Omental fat pad (tissue), 4 donors: ENCODE data around the gene POLR3A. TPM values are rescaled to one million over a fixed set of nuclear protein-coding genes. Genes with fewer than 3 reads are reported as not detected.
"Not testable (repeated sequence)": the region's sequence is repeated elsewhere in the genome, so short reads cannot be mapped to it uniquely, and the experiment has no call there.

Source experiments
- ATAC-seq: fragments of 150-250 bp; one replicate; pipeline ENCODE4 v1.9.1; 2016; ENCODE audit warnings: mild to moderate bottlenecking, moderate library complexity; ENCODE audit not compliant: low FRiP score
- DNase-seq: peaks from one replicate; pipeline ENCODE4 v3.0.0-alpha.2; 2019; ENCODE audit warnings: low spot score
- CTCF ChIP-seq, 3 donors: fragments of 450-650 bp; IDR thresholded peaks; one replicate each; pipeline ENCODE4 v1.5.1; 2016 to 2017; ENCODE audit warnings: antibody characterized with exemption in 3 of 3, mild to moderate bottlenecking in 3 of 3, moderate library complexity in 2 of 3
- total RNA-seq, 4 donors: library from RNA; depleted of rRNA; stranded (reverse); fragments of >200 nt; gene quantifications; one replicate each; pipeline ENCODE4 v1.1.0, GENCODE V29; 2016

POLR3A gene
- total RNA-seq, 4 donors from 2014 or later = 9.6 to 18.5 (median 13.0) TPM

- TF ChIP-seq CTCF (IDR thresholded peaks at IDR 0.05) = no peak
- DNase-seq (no peak), ATAC-seq (no peak)
Measured at GRCh38 chr10:78009662-78010061, 19.7 kb downstream of the POLR3A start.

- ATAC-seq (no peak), DNase-seq (no peak)
- no peak for TF ChIP-seq CTCF (IDR thresholded peaks at IDR 0.05)
Measured at GRCh38 chr10:78007172-78007571, 22.1 kb downstream of the POLR3A start.

GRCh38 chr10:78004215-78005026, 24.9 kb downstream of the POLR3A start:
- ATAC-seq (no peak), DNase-seq (no peak)
- no peak for TF ChIP-seq CTCF (IDR thresholded peaks at IDR 0.05)

GRCh38 chr10:78002541-78003288, 26.6 kb downstream of the POLR3A start:
- ATAC-seq = no peak
- no peak for DNase-seq
- TF ChIP-seq CTCF (IDR thresholded peaks at IDR 0.05) = no peak

GRCh38 chr10:78000956-78001472, 28.3 kb downstream of the POLR3A start:
- ATAC-seq (no peak), DNase-seq (no peak)
- TF ChIP-seq CTCF (IDR thresholded peaks at IDR 0.05) = no peak

- no peak for DNase-seq
- no peak for TF ChIP-seq CTCF (IDR thresholded peaks at IDR 0.05)
- ATAC-seq = no peak
Measured at GRCh38 chr10:78000206-78000605, 29.1 kb downstream of the POLR3A start.

GRCh38 chr10:77998780-77999179, 30.5 kb downstream of the POLR3A start:
- ATAC-seq, DNase-seq: not testable (repeated sequence)
